RWPE2 (cell line): Measurements from ENCODE around the gene IL22RA1.

Experiments used
- ATAC-seq: fragments of 200-7000 bp; cut with Tn5 transposase; 3 replicates; pipeline ENCODE4 v1.9.1; 2021; ENCODE audit warnings: low read depth
- DNase-seq: peaks from one replicate; pipeline ENCODE4 v3.0.0-alpha.2; 2020; ENCODE audit warnings: low spot score
- H3K27ac ChIP-seq: fragments of 450-650 bp; 2 replicates; pipeline ENCODE4 v1.5.1; 2017; ENCODE audit warnings: mild to moderate bottlenecking; ENCODE audit not compliant: poor library complexity, severe bottlenecking
- H3K27me3 ChIP-seq: fragments of 250-450 bp; sonication (Bioruptor Pico); 2 replicates; pipeline ENCODE4 v1.5.1; 2021; ENCODE audit warnings: mild to moderate bottlenecking, moderate library complexity; ENCODE audit not compliant: insufficient read depth, poor library complexity, severe bottlenecking
- H3K36me3 ChIP-seq: fragments of 250-450 bp; sonication (Bioruptor Pico); 2 replicates; pipeline ENCODE4 v1.5.1; 2020; ENCODE audit warnings: low read depth, mild to moderate bottlenecking, moderate library complexity
- H3K4me1 ChIP-seq: fragments of 250-450 bp; sonication (Bioruptor Pico); 2 replicates; pipeline ENCODE4 v1.5.1; 2021; ENCODE audit warnings: mild to moderate bottlenecking, moderate library complexity; ENCODE audit not compliant: insufficient read depth, poor library complexity, severe bottlenecking
- H3K4me3 ChIP-seq: fragments of 250-450 bp; sonication (Bioruptor Pico); 2 replicates; pipeline ENCODE4 v1.5.1; 2021; ENCODE audit warnings: mild to moderate bottlenecking, moderate library complexity; ENCODE audit not compliant: severe bottlenecking
- H3K9me3 ChIP-seq: fragments of 250-450 bp; sonication (Bioruptor Pico); 2 replicates; pipeline ENCODE4 v1.5.1; 2021; ENCODE audit warnings: mild to moderate bottlenecking, moderate library complexity; ENCODE audit not compliant: severe bottlenecking
- TF ChIP-seq, protein P1 (sequence below): fragments of 450-650 bp; IDR thresholded peaks from one replicate; pipeline ENCODE4 v1.5.1; 2017; ENCODE audit warnings: mild to moderate bottlenecking, moderate library complexity; ENCODE audit not compliant: poor library complexity, severe bottlenecking

Gene IL22RA1

DNA sequence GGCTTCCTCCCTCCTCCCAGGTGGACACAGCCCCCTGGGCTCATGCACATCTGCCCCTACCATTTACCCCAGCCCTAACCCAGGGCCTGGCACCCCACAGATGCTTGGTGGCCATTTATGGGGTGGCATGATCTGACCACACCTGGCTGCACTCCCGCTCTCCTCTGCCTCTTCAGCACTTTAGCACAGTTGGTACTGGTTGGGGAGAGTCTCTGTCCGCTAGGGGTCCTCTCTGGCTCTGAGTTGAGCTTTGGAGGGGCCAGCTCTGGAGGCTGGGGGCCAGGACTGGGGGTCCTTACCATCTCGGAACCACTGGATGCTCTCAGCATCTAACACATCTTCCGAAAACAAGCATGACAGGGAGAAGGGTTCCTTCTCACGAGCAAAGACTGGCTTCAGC, 48.4 kb downstream of the IL22RA1 start:
- TF ChIP-seq, protein P1, sequence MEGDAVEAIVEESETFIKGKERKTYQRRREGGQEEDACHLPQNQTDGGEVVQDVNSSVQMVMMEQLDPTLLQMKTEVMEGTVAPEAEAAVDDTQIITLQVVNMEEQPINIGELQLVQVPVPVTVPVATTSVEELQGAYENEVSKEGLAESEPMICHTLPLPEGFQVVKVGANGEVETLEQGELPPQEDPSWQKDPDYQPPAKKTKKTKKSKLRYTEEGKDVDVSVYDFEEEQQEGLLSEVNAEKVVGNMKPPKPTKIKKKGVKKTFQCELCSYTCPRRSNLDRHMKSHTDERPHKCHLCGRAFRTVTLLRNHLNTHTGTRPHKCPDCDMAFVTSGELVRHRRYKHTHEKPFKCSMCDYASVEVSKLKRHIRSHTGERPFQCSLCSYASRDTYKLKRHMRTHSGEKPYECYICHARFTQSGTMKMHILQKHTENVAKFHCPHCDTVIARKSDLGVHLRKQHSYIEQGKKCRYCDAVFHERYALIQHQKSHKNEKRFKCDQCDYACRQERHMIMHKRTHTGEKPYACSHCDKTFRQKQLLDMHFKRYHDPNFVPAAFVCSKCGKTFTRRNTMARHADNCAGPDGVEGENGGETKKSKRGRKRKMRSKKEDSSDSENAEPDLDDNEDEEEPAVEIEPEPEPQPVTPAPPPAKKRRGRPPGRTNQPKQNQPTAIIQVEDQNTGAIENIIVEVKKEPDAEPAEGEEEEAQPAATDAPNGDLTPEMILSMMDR = no peak
- Histone ChIP-seq H3K36me3 (no peaks in the 10 kb centered on the region), H3K4me3 (no peak overlapping the region), H3K4me1 (no peaks in the 10 kb centered on the region), H3K27ac (no peak overlapping the region), H3K9me3 (no peaks in the 10 kb centered on the region), H3K27me3 (no peaks in the 10 kb centered on the region)
- ATAC-seq (no peak), DNase-seq (no peak)

DNA sequence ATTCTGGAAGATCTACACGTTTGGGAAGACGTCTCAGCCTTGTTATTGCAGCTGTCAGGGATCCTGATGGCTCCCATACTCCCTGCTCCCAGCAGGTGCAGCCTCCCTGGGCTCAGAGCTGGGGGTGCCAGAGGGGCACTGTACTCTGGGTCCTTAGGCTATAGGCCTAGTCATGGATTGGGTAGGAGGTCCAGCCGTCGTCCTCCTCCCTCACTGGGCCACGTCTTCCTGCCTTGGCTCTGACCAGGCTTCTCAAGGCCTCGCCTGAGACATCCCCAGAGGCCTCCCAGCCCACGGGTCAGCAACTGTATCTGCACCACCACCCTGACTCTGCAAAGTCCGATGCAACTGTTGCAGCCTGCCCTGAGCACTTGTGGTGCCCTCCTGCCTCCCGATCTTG, 49.2 kb downstream of the IL22RA1 start:
- no peak for DNase-seq
- Histone ChIP-seq H3K27me3 (no peaks in the 10 kb centered on the region), H3K4me1 (no peaks in the 10 kb centered on the region), H3K36me3 (no peaks in the 10 kb centered on the region), H3K27ac (no peak overlapping the region), H3K4me3 (no peak overlapping the region), H3K9me3 (no peaks in the 10 kb centered on the region)
- no peak for ATAC-seq
- TF ChIP-seq, protein P1 = no peak

DNA sequence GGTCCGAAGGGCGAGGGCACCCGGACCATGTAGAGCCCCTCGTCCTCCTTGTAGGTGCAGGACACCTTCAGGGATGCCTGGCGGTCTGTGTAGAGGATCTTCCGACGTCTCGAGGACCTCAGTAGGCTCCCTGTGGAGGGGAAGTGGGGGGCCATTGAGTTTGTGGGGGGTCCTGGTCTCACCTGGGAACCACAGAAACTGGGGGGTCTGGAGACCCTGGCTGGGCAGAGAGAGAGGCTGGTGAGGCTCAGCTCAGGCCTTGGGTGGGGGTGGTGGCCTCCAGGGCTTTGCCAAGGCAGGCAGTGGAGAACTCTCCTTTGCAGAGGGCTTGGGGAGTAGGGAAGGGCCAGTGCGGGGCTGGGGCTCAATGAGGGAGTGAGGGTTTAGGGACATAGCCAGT, 50.0 kb downstream of the IL22RA1 start:
- H3K4me1 ChIP-seq = no peaks in the 10 kb centered on the region
- TF ChIP-seq, protein P1 = no peak
- no peak for DNase-seq
- H3K36me3 ChIP-seq = no peaks in the 10 kb centered on the region
- ATAC-seq = no peak
- H3K27me3 ChIP-seq = no peaks in the 10 kb centered on the region
- no peak overlapping the region for H3K4me3 ChIP-seq
- H3K27ac ChIP-seq = no peak overlapping the region
- H3K9me3 ChIP-seq = no peaks in the 10 kb centered on the region

DNA sequence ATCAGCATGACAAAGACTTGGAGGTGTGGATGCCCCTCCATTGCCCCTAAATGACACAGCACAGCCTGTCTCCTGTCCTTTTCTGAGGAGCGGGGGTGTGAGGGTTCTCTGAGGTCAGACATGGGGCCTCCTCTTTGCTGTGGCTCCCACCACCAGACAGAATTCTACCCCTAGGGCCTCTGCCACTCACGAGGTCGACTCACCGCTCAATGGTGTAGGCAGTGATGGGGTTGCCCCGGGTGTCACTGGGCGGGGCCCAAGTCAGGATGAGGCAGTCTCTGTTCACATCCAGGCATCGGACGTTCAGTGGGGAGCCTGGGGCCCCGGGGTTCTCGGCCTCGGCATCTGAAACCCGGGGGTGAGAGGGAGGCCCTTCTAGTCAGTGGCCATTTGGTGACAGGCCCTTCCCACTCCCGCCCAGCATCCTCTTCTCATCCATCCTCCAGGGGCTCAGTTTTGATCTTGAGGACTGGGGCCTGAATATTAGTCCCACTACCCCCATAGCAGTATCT, 50.9 kb downstream of the IL22RA1 start:
- DNase-seq (no peak), ATAC-seq (no peak)
- H3K27ac ChIP-seq = no peak overlapping the region
- no peaks in the 10 kb centered on the region for H3K27me3 ChIP-seq
- H3K9me3 ChIP-seq = no peaks in the 10 kb centered on the region
- no peaks in the 10 kb centered on the region for H3K4me1 ChIP-seq
- no peaks in the 10 kb centered on the region for H3K36me3 ChIP-seq
- TF ChIP-seq, protein P1 = no peak
- H3K4me3 ChIP-seq = no peak overlapping the region

DNA sequence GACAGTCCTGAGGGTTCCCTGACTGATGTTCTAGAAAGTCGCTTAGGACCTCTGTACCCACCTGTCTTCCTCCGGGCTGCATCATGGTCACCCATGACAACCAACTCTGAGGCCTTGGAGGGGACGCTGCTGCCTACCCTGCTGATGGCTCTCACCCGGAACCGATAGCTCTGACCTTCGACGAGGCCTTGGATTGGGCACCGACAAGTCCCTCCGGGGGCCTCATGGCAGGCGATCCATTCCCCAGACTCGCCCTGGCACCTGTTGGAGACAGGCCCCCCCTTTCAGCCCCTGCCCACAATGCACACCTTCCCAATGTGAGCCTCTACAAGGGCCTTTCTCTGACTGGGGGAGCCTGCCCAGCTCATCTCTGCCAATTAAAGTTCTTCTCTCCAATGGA, 52.2 kb downstream of the IL22RA1 start:
- TF ChIP-seq, protein P1 = no peak
- Histone ChIP-seq H3K9me3 (no peaks in the 10 kb centered on the region), H3K27me3 (no peaks in the 10 kb centered on the region), H3K36me3 (no peaks in the 10 kb centered on the region), H3K27ac (no peak overlapping the region), H3K4me3 (no peak overlapping the region), H3K4me1 (no peaks in the 10 kb centered on the region)
- DNase-seq (no peak), ATAC-seq (no peak)
